ENCODE measurements around the gene NRP1.

The NRP1 gene

GRCh38 chr10:33234831-33235237, 99.6 kb downstream of the NRP1 start:
- TF ChIP-seq CTCF (IDR thresholded peaks at IDR 0.05; ENCODE audit: insufficient read depth, low read depth, low read length, missing control alignments), result no peak

GRCh38 chr10:33233635-33234034, 100.8 kb downstream of the NRP1 start:
- no peak for DNase-seq (ENCODE audit: low read depth)
- no peak overlapping the region for H3K4me3 ChIP-seq (ENCODE audit: low read length)
- no peak for TF ChIP-seq CTCF (IDR thresholded peaks at IDR 0.05; ENCODE audit: insufficient read depth, low read depth, low read length, missing control alignments)

More at GRCh38 chr10:33234831-33235237, 99.6 kb downstream of the NRP1 start:
- no peak overlapping the region for H3K4me3 ChIP-seq (ENCODE audit: low read length)
- no peak for DNase-seq (ENCODE audit: low read depth)

- no peak overlapping the region for H3K4me3 ChIP-seq (ENCODE audit: low read length)
- no peak for DNase-seq (ENCODE audit: low read depth)
- no peak for TF ChIP-seq CTCF (IDR thresholded peaks at IDR 0.05; ENCODE audit: insufficient read depth, low read depth, low read length, missing control alignments)
Observed at GRCh38 chr10:33233221-33233620, 101.2 kb downstream of the NRP1 start.

- no peak for TF ChIP-seq CTCF (IDR thresholded peaks at IDR 0.05; ENCODE audit: insufficient read depth, low read depth, low read length, missing control alignments)
- no peak for DNase-seq (ENCODE audit: low read depth)
- H3K4me3 ChIP-seq (ENCODE audit: low read length), result no peak overlapping the region
Observed at GRCh38 chr10:33231621-33232350, 102.7 kb downstream of the NRP1 start.

GRCh38 chr10:33229949-33230267, 104.6 kb downstream of the NRP1 start:
- no peak for TF ChIP-seq CTCF (IDR thresholded peaks at IDR 0.05; ENCODE audit: insufficient read depth, low read depth, low read length, missing control alignments)
- no peak overlapping the region for H3K4me3 ChIP-seq (ENCODE audit: low read length)
- no peak for DNase-seq (ENCODE audit: low read depth)

- H3K4me3 ChIP-seq (ENCODE audit: low read length), result no peak overlapping the region
- TF ChIP-seq CTCF (IDR thresholded peaks at IDR 0.05; ENCODE audit: insufficient read depth, low read depth, low read length, missing control alignments), result no peak
- DNase-seq (ENCODE audit: low read depth), result no peak
Observed at GRCh38 chr10:33229252-33229948, 105.1 kb downstream of the NRP1 start.
